Right forelimb (tissue), 1 donor: ENCODE measurements around the gene ACOX3.
"Not testable (repeated sequence)": the region's sequence is repeated elsewhere in the genome, so short reads cannot be mapped to it uniquely, and the experiment has no call there.

Experiments
- DNase-seq: peaks from one replicate; pipeline ENCODE4 v3.0.0-alpha.2; 2018

ACOX3 gene

GRCh38 chr4:8348071-8348470 lies 92.5 kb downstream of the ACOX3 start:
- peak; percentile 20 for DNase-seq

GRCh38 chr4:8347660-8348059 lies 92.9 kb downstream of the ACOX3 start:
- DNase-seq, result peak; percentile 40

GRCh38 chr4:8346838-8347605 lies 93.5 kb downstream of the ACOX3 start:
- peak; percentile 59 for DNase-seq

- DNase-seq, result peak; percentile 28
These were observed 94.3 kb downstream of the ACOX3 start for GRCh38 chr4:8345946-8346814.

- DNase-seq, result peak; percentile 36
These were observed 95.2 kb downstream of the ACOX3 start for GRCh38 chr4:8345053-8345945.

- DNase-seq, result peak; percentile 37
These were observed 96.1 kb downstream of the ACOX3 start for GRCh38 chr4:8344377-8344776.

- DNase-seq, result no peak
These were observed 96.6 kb downstream of the ACOX3 start for GRCh38 chr4:8343967-8344331.

GRCh38 chr4:8343262-8343966 lies 97.1 kb downstream of the ACOX3 start:
- DNase-seq, result peak; percentile 56

- peak; percentile 43 for DNase-seq
These were observed 97.8 kb downstream of the ACOX3 start for GRCh38 chr4:8342651-8343261.

- peak; percentile 63 for DNase-seq
These were observed 98.8 kb downstream of the ACOX3 start for GRCh38 chr4:8341691-8342090.

GRCh38 chr4:8341281-8341680 lies 99.2 kb downstream of the ACOX3 start:
- not testable (repeated sequence) for DNase-seq

- peak; percentile 90 for DNase-seq
These were observed 99.7 kb downstream of the ACOX3 start for GRCh38 chr4:8340781-8341241.

- DNase-seq, result peak; percentile 6
These were observed 102.1 kb downstream of the ACOX3 start for GRCh38 chr4:8338351-8338961.

- DNase-seq, result peak; percentile 16
These were observed 104.0 kb downstream of the ACOX3 start for GRCh38 chr4:8336412-8337075.

- no peak for DNase-seq
These were observed 104.7 kb downstream of the ACOX3 start for GRCh38 chr4:8335848-8336247.

GRCh38 chr4:8334786-8335460 lies 105.6 kb downstream of the ACOX3 start:
- DNase-seq, result peak; percentile 33

GRCh38 chr4:8333726-8334460 lies 106.6 kb downstream of the ACOX3 start:
- DNase-seq, result peak; percentile 22

- no peak for DNase-seq
These were observed 107.6 kb downstream of the ACOX3 start for GRCh38 chr4:8332891-8333331.
